H1 (cell line): ENCODE measurements around the gene RNU5D-1.
"Not testable (repeated sequence)": the region's sequence is repeated elsewhere in the genome, so short reads cannot be mapped to it uniquely, and the experiment has no call there.

Experiments
- CEBPB ChIP-seq: IDR thresholded peaks from 2 replicates; pipeline ENCODE4 v1.6.1; 2012; ENCODE audit warnings: low read depth, low read length
- EP300 ChIP-seq, 2 experiments: IDR thresholded peaks; 1 replicate in 1 of 2; 2 replicates in 1 of 2; pipeline ENCODE4 v1.6.1; 2011 to 2012; ENCODE audit warnings: low read depth in 2 of 2, low read length in 2 of 2, mild to moderate bottlenecking in 2 of 2, borderline replicate concordance in 1 of 2, inconsistent platforms in 1 of 2, moderate library complexity in 1 of 2
- EZH2 ChIP-seq: fragments of 200-600 bp; sonication (generic); IDR thresholded peaks from 2 replicates; pipeline ENCODE4 v1.7.1; 2012; ENCODE audit warnings: low read depth, mild to moderate bottlenecking, moderate library complexity, low read length, inconsistent platforms; ENCODE audit not compliant: severe bottlenecking
- KDM4A ChIP-seq: IDR thresholded peaks from one replicate; pipeline ENCODE4 v1.7.1; 2012; ENCODE audit warnings: low read depth, mild to moderate bottlenecking, moderate library complexity, low read length, inconsistent platforms; ENCODE audit not compliant: severe bottlenecking

DNA sequence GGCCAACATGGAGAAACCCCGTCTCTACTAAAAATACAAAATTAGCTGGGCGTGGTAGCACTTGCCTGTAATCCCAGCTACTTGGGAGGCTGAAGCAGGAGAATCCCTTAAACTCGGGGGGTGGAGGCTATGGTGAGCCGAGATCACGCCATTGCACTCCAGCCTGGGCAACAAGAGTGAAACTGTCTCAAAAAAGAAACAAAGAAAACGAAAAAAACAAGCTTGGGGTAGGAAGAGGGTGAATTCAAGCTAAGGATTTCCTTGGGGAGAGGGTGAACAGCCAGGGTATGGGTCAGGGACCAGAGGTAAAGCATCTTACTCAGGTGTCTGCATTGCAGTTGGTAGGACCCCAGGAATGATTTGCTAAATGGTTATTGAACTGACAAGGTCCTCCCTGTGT, 35.5 kb upstream of the RNU5D-1 start:
- TF ChIP-seq EP300 (IDR thresholded peaks at IDR 0.05; ENCODE audit: borderline replicate concordance in 1 of 2, low read depth in 2 of 2, low read length in 2 of 2); KDM4A; CEBPB; EZH2: not testable (repeated sequence)
